HG03060 (cell line): ENCODE results near the gene PLPP3.

Experiments
- ATAC-seq: cut with Tn5 transposase; IDR thresholded peaks from one replicate; pipeline ENCODE4 v1.9.1; 2021; ENCODE audit warnings: low read depth, moderate number of reproducible peaks; ENCODE audit not compliant: unreplicated experiment

The PLPP3 gene

GRCh38 chr1:56550138-56550858, 29.1 kb downstream of the PLPP3 start:
- ATAC-seq, result no peak

GRCh38 chr1:56548571-56548970, 30.8 kb downstream of the PLPP3 start:
- ATAC-seq, result no peak

GRCh38 chr1:56547977-56548376, 31.4 kb downstream of the PLPP3 start:
- ATAC-seq, result no peak

GRCh38 chr1:56547473-56547872, 31.9 kb downstream of the PLPP3 start:
- no peak for ATAC-seq

- no peak for ATAC-seq
Observed at GRCh38 chr1:56545711-56546110, 33.7 kb downstream of the PLPP3 start.

- no peak for ATAC-seq
Observed at GRCh38 chr1:56543783-56544612, 35.4 kb downstream of the PLPP3 start.

GRCh38 chr1:56542651-56543050, 36.7 kb downstream of the PLPP3 start:
- no peak for ATAC-seq

- ATAC-seq, result no peak
Observed at GRCh38 chr1:56541408-56541807, 38.0 kb downstream of the PLPP3 start.

GRCh38 chr1:56540467-56540866, 38.9 kb downstream of the PLPP3 start:
- no peak for ATAC-seq

GRCh38 chr1:56539520-56539931, 39.8 kb downstream of the PLPP3 start:
- ATAC-seq, result no peak

GRCh38 chr1:56538532-56538931, 40.8 kb downstream of the PLPP3 start:
- no peak for ATAC-seq

- no peak for ATAC-seq
Observed at GRCh38 chr1:56537660-56538059, 41.7 kb downstream of the PLPP3 start.

GRCh38 chr1:56535939-56536338, 43.4 kb downstream of the PLPP3 start:
- no peak for ATAC-seq

- ATAC-seq, result no peak
Observed at GRCh38 chr1:56535362-56535761, 44.0 kb downstream of the PLPP3 start.

- no peak for ATAC-seq
Observed at GRCh38 chr1:56534130-56534651, 45.2 kb downstream of the PLPP3 start.

GRCh38 chr1:56533621-56534020, 45.7 kb downstream of the PLPP3 start:
- peak; percentile 90 for ATAC-seq

- no peak for ATAC-seq
Observed at GRCh38 chr1:56533197-56533596, 46.2 kb downstream of the PLPP3 start.

GRCh38 chr1:56532350-56532683, 47.0 kb downstream of the PLPP3 start:
- ATAC-seq, result no peak

- no peak for ATAC-seq
Observed at GRCh38 chr1:56531624-56532349, 47.6 kb downstream of the PLPP3 start.

GRCh38 chr1:56529801-56530200, 49.6 kb downstream of the PLPP3 start:
- ATAC-seq, result no peak
